GM10266 (cell line): ENCODE measurements around the gene CALN1.

ENCODE experiments used
- DNase-seq: peaks from one replicate; pipeline ENCODE4 v3.0.0; 2012; ENCODE audit errors: extremely low spot score
- TF ChIP-seq, protein P1 (sequence below): IDR thresholded peaks from 2 replicates; pipeline ENCODE4 v1.5.1; 2012; ENCODE audit warnings: mild to moderate bottlenecking, low read depth; ENCODE audit not compliant: control insufficient read depth, insufficient read depth; ENCODE audit errors: missing control alignments

CALN1 gene

DNA sequence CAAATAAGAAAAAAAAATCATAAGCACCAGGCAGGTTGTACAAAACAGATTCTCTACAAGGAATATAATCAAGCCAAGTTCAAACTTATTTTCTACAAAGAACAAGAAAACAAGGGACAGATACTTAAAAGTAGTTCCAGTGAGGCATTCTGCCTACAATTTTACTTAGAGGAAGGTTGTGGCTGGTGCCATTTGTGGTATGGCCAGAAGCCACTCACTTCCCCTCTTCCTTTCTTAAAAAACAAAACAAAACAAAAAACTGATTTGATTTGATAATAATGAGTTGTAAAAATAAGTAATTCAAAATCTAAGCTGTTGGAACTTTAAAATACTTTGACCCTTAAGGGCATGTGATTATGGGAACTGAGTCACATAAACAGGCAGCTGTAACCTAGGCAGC is 420.6 kb downstream of the CALN1 start:
- TF ChIP-seq, protein P1, sequence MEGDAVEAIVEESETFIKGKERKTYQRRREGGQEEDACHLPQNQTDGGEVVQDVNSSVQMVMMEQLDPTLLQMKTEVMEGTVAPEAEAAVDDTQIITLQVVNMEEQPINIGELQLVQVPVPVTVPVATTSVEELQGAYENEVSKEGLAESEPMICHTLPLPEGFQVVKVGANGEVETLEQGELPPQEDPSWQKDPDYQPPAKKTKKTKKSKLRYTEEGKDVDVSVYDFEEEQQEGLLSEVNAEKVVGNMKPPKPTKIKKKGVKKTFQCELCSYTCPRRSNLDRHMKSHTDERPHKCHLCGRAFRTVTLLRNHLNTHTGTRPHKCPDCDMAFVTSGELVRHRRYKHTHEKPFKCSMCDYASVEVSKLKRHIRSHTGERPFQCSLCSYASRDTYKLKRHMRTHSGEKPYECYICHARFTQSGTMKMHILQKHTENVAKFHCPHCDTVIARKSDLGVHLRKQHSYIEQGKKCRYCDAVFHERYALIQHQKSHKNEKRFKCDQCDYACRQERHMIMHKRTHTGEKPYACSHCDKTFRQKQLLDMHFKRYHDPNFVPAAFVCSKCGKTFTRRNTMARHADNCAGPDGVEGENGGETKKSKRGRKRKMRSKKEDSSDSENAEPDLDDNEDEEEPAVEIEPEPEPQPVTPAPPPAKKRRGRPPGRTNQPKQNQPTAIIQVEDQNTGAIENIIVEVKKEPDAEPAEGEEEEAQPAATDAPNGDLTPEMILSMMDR = no peak
- no peak for DNase-seq

DNA sequence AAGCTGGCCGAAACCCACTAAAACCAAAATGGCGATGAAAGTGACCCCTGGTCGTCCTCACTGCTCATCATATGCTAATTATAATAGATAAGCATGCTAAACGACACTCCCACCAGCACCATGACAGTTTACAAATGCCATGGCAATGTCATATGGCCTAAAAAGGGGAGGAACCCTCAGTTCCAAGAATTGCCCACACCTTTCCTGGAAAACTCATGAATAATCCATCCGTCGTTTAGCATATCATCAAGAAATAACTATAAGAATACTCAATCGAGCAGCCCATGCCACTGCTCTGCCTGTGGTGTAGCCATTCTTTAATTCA is 422.0 kb downstream of the CALN1 start:
- no peak for DNase-seq
- TF ChIP-seq, protein P1 = no peak

GRCh38 chr7:71988201-71988600 is 423.9 kb downstream of the CALN1 start:
- TF ChIP-seq, protein P1 = no peak
- DNase-seq = no peak

DNA sequence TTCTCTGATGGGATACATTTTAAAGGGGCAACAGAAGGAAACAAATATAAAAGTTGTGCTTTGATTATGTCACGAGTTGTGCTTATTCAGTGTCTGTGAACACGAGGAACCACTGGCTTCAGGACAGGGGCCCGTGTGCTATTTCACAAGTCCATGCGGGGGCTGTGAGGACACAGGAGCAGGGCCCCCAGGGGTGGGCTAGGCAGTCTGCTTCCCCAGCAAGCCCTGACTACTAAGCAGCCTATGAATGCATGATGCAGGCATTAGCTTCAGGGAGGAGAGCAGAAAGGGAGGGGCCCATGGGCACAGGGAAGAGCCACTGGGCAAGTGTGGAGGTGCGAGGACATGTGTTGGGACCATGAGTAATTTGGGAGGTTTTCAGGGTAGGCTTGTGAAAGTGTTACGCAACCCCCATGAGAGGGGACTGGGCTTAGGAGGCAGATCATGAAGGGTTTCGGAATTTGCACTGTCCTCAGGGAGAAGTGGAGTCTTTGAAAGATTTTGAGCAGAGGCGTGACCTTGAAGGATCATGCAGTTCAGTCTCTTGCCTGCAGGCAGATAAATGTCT is 424.9 kb downstream of the CALN1 start:
- DNase-seq = no peak
- TF ChIP-seq, protein P1 = no peak

DNA sequence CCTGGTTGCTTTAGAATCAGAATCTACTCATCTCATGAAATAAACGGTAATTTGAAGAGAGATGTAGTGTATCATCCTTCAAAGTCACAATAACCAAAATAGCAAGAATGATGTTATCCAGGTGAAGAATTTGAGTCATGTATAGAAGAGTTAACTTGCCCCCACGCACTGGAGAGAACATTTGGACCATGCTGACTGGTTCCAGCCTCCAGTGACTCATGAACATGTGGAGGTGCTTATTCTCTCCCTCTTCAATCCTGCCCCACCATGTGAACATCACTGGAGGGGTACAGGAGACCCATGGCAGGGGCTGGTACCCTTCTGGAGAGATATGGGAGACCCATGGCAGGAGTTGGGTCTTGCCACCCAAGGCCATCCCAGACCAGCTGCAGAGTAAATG is 427.8 kb downstream of the CALN1 start:
- no peak for DNase-seq
- TF ChIP-seq, protein P1 = no peak

GRCh38 chr7:71982851-71983250 is 429.3 kb downstream of the CALN1 start:
- no peak for DNase-seq
- TF ChIP-seq, protein P1 = no peak

DNA sequence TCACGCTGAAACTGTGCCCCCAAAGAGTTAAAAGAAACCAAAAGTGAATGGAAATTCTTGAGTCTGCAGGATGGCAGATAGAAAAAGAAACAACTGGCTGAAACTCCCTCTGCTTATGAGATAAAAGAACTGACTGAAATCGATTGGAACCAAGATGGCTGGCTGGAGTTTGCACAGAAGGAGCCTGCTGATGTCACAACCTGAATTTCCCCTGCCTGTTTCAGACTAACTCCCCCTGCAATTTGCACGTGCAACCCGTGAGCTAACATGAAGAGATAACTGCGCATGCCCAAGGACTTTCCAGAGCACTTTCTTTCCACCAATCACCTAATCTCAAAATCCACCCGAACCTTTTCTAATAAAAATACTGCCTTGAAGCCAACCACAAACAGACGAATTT is 435.5 kb downstream of the CALN1 start:
- TF ChIP-seq, protein P1 = no peak
- no peak for DNase-seq

DNA sequence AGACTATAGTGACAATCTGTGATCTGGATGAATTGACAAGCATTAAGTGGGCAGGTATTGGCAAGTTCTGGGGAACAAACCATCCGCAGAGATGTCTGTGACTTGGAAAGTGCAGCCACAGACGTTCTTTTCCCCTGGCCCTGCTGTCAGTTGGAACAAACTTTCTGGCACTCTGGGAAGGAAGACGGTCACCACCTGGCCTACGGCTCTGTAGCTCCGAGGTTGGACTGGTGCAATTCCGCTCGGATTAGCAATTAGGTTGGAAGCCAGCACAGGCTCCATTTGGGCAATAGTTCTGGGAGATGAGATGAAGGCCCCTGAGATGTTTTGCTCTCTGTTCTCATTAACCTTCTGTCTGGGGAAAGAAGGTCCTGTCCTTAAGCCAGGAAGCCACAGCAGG is 437.5 kb downstream of the CALN1 start:
- no peak for DNase-seq
- TF ChIP-seq, protein P1 = no peak
